Measurements from ENCODE around the gene CASD1. TPM values are rescaled to one million over a fixed set of nuclear protein-coding genes. Genes with fewer than 3 reads are reported as not detected.

Gene CASD1
- total and polyA plus RNA-seq, 7 donors = 9.9 to 41.0 (median 29.3) TPM

GRCh38 chr7:94486216-94486615 is 23.4 kb upstream of the CASD1 start:
- H3K4me3 ChIP-seq = no peak overlapping the region
- H3K27ac ChIP-seq = no peak overlapping the region
- H3K36me3 ChIP-seq = no peaks in the 10 kb centered on the region
- DNase-seq = no peak
- no peaks in the 10 kb centered on the region for H3K9me3 ChIP-seq
- no peaks in the 10 kb centered on the region for H3K27me3 ChIP-seq
- 81 to 93% methylated on average over 3 of the region's 3 CpGs for WGBS, 2 donors
- H3K4me1 ChIP-seq = no peaks in the 10 kb centered on the region
- TF ChIP-seq CTCF (IDR thresholded peaks at IDR 0.05) = no peak
- no peak for TF ChIP-seq POLR2A (IDR thresholded peaks at IDR 0.05)
- intact Hi-C loops (cut with DNase I) = no loop called here

DNA sequence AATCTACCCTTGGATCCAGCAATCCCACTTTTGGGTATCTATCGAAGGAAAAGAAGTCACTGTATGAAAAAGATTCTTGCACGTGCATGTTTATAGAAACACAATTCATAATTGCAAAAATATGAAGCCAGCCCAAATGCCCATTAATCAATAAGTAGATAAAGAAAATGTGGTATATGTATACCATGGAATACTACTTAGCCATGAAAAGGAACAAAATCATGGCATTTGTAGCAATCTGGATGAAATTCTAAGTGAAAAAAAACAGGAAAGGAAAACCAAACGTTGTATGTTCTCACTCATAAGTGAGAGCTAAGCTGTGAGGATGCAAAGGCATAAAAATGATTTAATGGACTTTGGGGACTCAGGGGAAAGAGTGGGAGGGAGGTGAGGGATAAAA is 18.2 kb upstream of the CASD1 start:
- intact Hi-C loops (cut with DNase I) = no loop called here
- DNase-seq = no peak
- Histone ChIP-seq H3K9me3 (no peaks in the 10 kb centered on the region), H3K27me3 (no peaks in the 10 kb centered on the region), H3K4me1 (no peaks in the 10 kb centered on the region), H3K4me3 (no peak overlapping the region), H3K27ac (no peak overlapping the region), H3K36me3 (no peaks in the 10 kb centered on the region)
- TF ChIP-seq EP300 (IDR thresholded peaks at IDR 0.05) = no peak
- TF ChIP-seq CTCF (IDR thresholded peaks at IDR 0.05) = no peak
- no peak for TF ChIP-seq POLR2AphosphoS5 (IDR thresholded peaks at IDR 0.05)
- TF ChIP-seq POLR2A (IDR thresholded peaks at IDR 0.05) = no peak
- 81 to 82% methylated on average over 3 of the region's 3 CpGs for WGBS, 2 donors

- H3K27ac ChIP-seq = no peak overlapping the region
- TF ChIP-seq CTCF (IDR thresholded peaks at IDR 0.05) (no peak), POLR2A (IDR thresholded peaks at IDR 0.05) (no peak), EP300 (IDR thresholded peaks at IDR 0.05) (no peak), POLR2AphosphoS5 (IDR thresholded peaks at IDR 0.05) (no peak)
- no peak for DNase-seq
- no peak overlapping the region for H3K4me3 ChIP-seq
- no peaks in the 10 kb centered on the region for H3K4me1 ChIP-seq
- intact Hi-C loops (cut with DNase I) = no loop called here
- H3K27me3 ChIP-seq = no peaks in the 10 kb centered on the region
- WGBS, 2 donors = 26 to 49% methylated on average over 2 of the region's 2 CpGs
- no peaks in the 10 kb centered on the region for H3K9me3 ChIP-seq
- no peaks in the 10 kb centered on the region for H3K36me3 ChIP-seq
Observed at GRCh38 chr7:94492601-94493000, 17.0 kb upstream of the CASD1 start.

GRCh38 chr7:94497874-94498670 is 11.5 kb upstream of the CASD1 start:
- intact Hi-C loops (cut with DNase I) = no loop called here
- WGBS, 2 donors = 92 to 93% methylated on average over 2 of the region's 2 CpGs
- TF ChIP-seq CTCF (IDR thresholded peaks at IDR 0.05) = no peak
- no peak for TF ChIP-seq POLR2A (IDR thresholded peaks at IDR 0.05)
- no peak for TF ChIP-seq EP300 (IDR thresholded peaks at IDR 0.05)
- no peak for TF ChIP-seq POLR2AphosphoS5 (IDR thresholded peaks at IDR 0.05)

DNA sequence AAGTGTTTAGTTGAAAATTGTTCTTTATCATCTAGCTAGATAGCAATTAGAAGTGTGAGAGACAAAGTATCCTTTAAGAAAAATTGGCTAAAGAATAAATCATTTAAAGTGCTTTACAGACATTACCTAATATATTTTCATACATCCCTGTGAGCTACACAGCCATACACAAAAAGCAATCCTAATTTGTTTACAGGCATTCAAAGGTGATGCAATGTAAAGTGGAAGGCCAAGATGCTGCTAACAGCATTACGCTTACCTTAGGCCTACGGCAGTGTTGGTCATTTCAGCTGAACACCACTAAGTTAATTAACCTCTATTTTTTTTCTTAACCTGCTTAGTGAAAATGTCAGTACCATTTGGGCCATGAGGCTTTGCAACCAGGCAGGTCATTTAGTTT is 10.7 kb upstream of the CASD1 start:
- no peak for DNase-seq
- H3K36me3 ChIP-seq = no peaks in the 10 kb centered on the region
- no peak for TF ChIP-seq POLR2AphosphoS5 (IDR thresholded peaks at IDR 0.05)
- TF ChIP-seq EP300 (IDR thresholded peaks at IDR 0.05) = no peak
- no peak for TF ChIP-seq POLR2A (IDR thresholded peaks at IDR 0.05)
- no peaks in the 10 kb centered on the region for H3K27me3 ChIP-seq
- no peak overlapping the region for H3K4me3 ChIP-seq
- intact Hi-C loops (cut with DNase I) = no loop called here
- H3K27ac ChIP-seq = no peak overlapping the region
- H3K4me1 ChIP-seq = no peaks in the 10 kb centered on the region
- no peaks in the 10 kb centered on the region for H3K9me3 ChIP-seq
- 96 to 97% methylated on average over 2 of the region's 2 CpGs for WGBS, 2 donors

More at GRCh38 chr7:94497874-94498670, 11.5 kb upstream of the CASD1 start:
- Histone ChIP-seq H3K36me3 (no peaks in the 10 kb centered on the region), H3K27me3 (no peaks in the 10 kb centered on the region), H3K9me3 (no peaks in the 10 kb centered on the region), H3K4me3 (no peak overlapping the region), H3K27ac (no peak overlapping the region), H3K4me1 (no peaks in the 10 kb centered on the region)
- DNase-seq = no peak

All from sigmoid colon (tissue), 7 donors.